OCI-LY7 (cell line): ENCODE measurements around the gene UVRAG. TPM values are rescaled to one million over a fixed set of nuclear protein-coding genes. Genes with fewer than 3 reads are reported as not detected.

Experiments
- BruUV-seq: library from RNA; stranded (reverse); fragments of 400-500 nt; replicated peaks from 2 replicates; lab custom pipeline; 2021; lab: Mats Ljungman, UMichigan
- CTCF ChIA-PET: fragments of 300-600 bp; sonication (Branson Sonifier 250); formaldehyde crosslinking; loops from one replicate; lab custom pipeline; 2022; ENCODE audit warnings: antibody characterized with exemption; ENCODE audit not compliant: unreplicated experiment; lab: Charles Lee
- POLR2A ChIA-PET: fragments of 300-600 bp; sonication (Branson Sonifier 250); formaldehyde crosslinking; loops from one replicate; lab custom pipeline; 2022; ENCODE audit warnings: antibody characterized with exemption; lab: Charles Lee
- DNase-seq: peaks from one replicate; pipeline ENCODE4 v3.0.0-alpha.2; 2015; ENCODE audit warnings: low spot score
- H2AFZ ChIP-seq: fragments of 200-600 bp; sonication (generic), shearing (Covaris generic); 2 replicates; pipeline ENCODE4 v1.6.1; 2014; ENCODE audit warnings: mild to moderate bottlenecking, antibody characterized with exemption, low read length, moderate library complexity
- H3K27ac ChIP-seq: fragments of 200-600 bp; sonication (generic); 2 replicates; pipeline ENCODE4 v1.5.1; 2014; ENCODE audit warnings: mixed run types, low read depth, mild to moderate bottlenecking, moderate library complexity, low read length, inconsistent platforms; ENCODE audit not compliant: poor library complexity, severe bottlenecking
- H3K36me3 ChIP-seq: fragments of 200-600 bp; sonication (generic); 2 replicates; pipeline ENCODE4 v1.6.1; 2014; ENCODE audit warnings: mild to moderate bottlenecking, antibody characterized with exemption, low read length, moderate library complexity, mixed read lengths; ENCODE audit not compliant: insufficient read depth
- H3K4me1 ChIP-seq: fragments of 200-600 bp; sonication (generic); 2 replicates; pipeline ENCODE4 v1.5.1; 2014; ENCODE audit warnings: mild to moderate bottlenecking, low read length; ENCODE audit not compliant: insufficient read depth, poor library complexity, severe bottlenecking
- H3K4me2 ChIP-seq: fragments of 200-600 bp; sonication (generic); 2 replicates; pipeline ENCODE4 v1.6.1; 2014; ENCODE audit warnings: mild to moderate bottlenecking, low read length
- H3K4me3 ChIP-seq: fragments of 200-600 bp; sonication (generic); 2 replicates; pipeline ENCODE4 v1.5.1; 2014; ENCODE audit warnings: mild to moderate bottlenecking, low read depth, low read length; ENCODE audit not compliant: poor library complexity, severe bottlenecking
- H3K79me2 ChIP-seq: fragments of 200-600 bp; sonication (generic); 2 replicates; pipeline ENCODE4 v1.6.1; 2016; ENCODE audit warnings: low read depth, mild to moderate bottlenecking, low read length, moderate library complexity, mixed read lengths; ENCODE audit not compliant: insufficient read depth
- H3K9me2 ChIP-seq: fragments of 200-600 bp; sonication (generic); 2 replicates; pipeline ENCODE4 v1.6.1; 2016; ENCODE audit warnings: mild to moderate bottlenecking, low read length, mixed read lengths; ENCODE audit not compliant: insufficient read depth
- H3K9me3 ChIP-seq: fragments of 200-600 bp; sonication (generic); 2 replicates; pipeline ENCODE4 v1.6.1; 2014; ENCODE audit warnings: mild to moderate bottlenecking, mixed run types, low read length, mixed read lengths
- H4K20me1 ChIP-seq: fragments of 200-600 bp; sonication (generic); 2 replicates; pipeline ENCODE4 v1.6.1; 2014; ENCODE audit warnings: mild to moderate bottlenecking, antibody characterized with exemption, low read length, moderate library complexity, mixed read lengths; ENCODE audit not compliant: insufficient read depth
- CTCF ChIP-seq: fragments of 200-600 bp; sonication (generic); conservative IDR thresholded peaks from 2 replicates; pipeline ENCODE4 v1.5.1; 2014; ENCODE audit warnings: mild to moderate bottlenecking, antibody characterized with exemption, low read length, moderate library complexity, mixed read lengths
- EZH2phosphoT487 ChIP-seq: fragments of 200-600 bp; sonication (generic); IDR thresholded peaks from 2 replicates; pipeline ENCODE4 v1.6.1; 2018; ENCODE audit warnings: low read depth, borderline replicate concordance, mild to moderate bottlenecking, mixed run types, antibody characterized with exemption, low read length, moderate library complexity, mixed read lengths
- intact Hi-C: fragments of 100-400 bp; cut with micrococcal nuclease; formaldehyde crosslinking; loops from one replicate; pipeline ENCODE4 v1.10.0; 2022; ENCODE audit not compliant: unreplicated experiment
- total RNA-seq, 2 experiments: library from RNA; depleted of rRNA in 1 of 2; stranded (reverse); fragments of >200 nt in 1 of 2; shearing (Covaris generic) in 1 of 2; gene quantifications; 2 replicates each; pipeline ENCODE4 v1.2.3, GENCODE V29; 2014 to 2022

Gene UVRAG
- total RNA-seq, 2 experiments from 2014 or later = 43.7 to 73.3 TPM

- Histone ChIP-seq H2AFZ (no peak overlapping the region), H3K9me3 (peaks cover 9% of the 10 kb centered on the region; the same call in 1 of the 2 replicates), H3K36me3 (peaks cover 29% of the 10 kb centered on the region), H4K20me1 (no peaks in the 10 kb centered on the region), H3K9me2 (no peaks in the 10 kb centered on the region), H3K79me2 (no peaks in the 10 kb centered on the region), H3K4me2 (no peak overlapping the region), H3K4me1 (no peaks in the 10 kb centered on the region), H3K27ac (no peak overlapping the region), H3K4me3 (no peak overlapping the region)
- no peak for DNase-seq
- no TSS peak for BruUV-seq
- CTCF ChIA-PET = no interaction called here
- TF ChIP-seq EZH2phosphoT487 (no peak), CTCF (no peak)
- POLR2A ChIA-PET = interaction anchor here (0.9 to 1.7 kb wide), 4 partner anchors 12 to 182 kb away, joined by 3 to 4 read pairs (median 4); no protein-coding TSS in a partner anchor
- intact Hi-C loops = no loop called here
These were observed 275.8 kb downstream of the UVRAG start for GRCh38 chr11:76090821-76091220.

GRCh38 chr11:76094740-76095139, 279.7 kb downstream of the UVRAG start:
- Histone ChIP-seq H3K4me3 (no peak overlapping the region), H3K36me3 (peaks cover 20% of the 10 kb centered on the region), H3K4me1 (no peaks in the 10 kb centered on the region), H3K9me3 (peaks cover 9% of the 10 kb centered on the region; the same call in 1 of the 2 replicates), H3K27ac (no peak overlapping the region), H3K4me2 (no peak overlapping the region), H3K79me2 (no peaks in the 10 kb centered on the region), H3K9me2 (no peaks in the 10 kb centered on the region), H2AFZ (no peak overlapping the region), H4K20me1 (no peaks in the 10 kb centered on the region)
- no peak for TF ChIP-seq EZH2phosphoT487
- no peak for TF ChIP-seq CTCF
- intact Hi-C loops = no loop called here
- no TSS peak for BruUV-seq
- POLR2A ChIA-PET = interaction anchor here (0.7 to 1.2 kb wide), 3 partner anchors 14 to 29 kb away, joined by 3 to 4 read pairs (median 3); no protein-coding TSS in a partner anchor
- no peak for DNase-seq
- CTCF ChIA-PET = no interaction called here

GRCh38 chr11:76095891-76096290, 280.9 kb downstream of the UVRAG start:
- no peak for DNase-seq
- H3K4me3 ChIP-seq = no peak overlapping the region
- no peak for TF ChIP-seq EZH2phosphoT487
- TF ChIP-seq CTCF = no peak
- no peak overlapping the region for H2AFZ ChIP-seq
- H4K20me1 ChIP-seq = no peaks in the 10 kb centered on the region
- peaks cover 21% of the 10 kb centered on the region for H3K36me3 ChIP-seq
- H3K4me1 ChIP-seq = no peaks in the 10 kb centered on the region
- H3K27ac ChIP-seq = no peak overlapping the region
- no peaks in the 10 kb centered on the region for H3K79me2 ChIP-seq
- H3K9me3 ChIP-seq = peaks cover 8% of the 10 kb centered on the region; the same call in 1 of the 2 replicates
- no peaks in the 10 kb centered on the region for H3K9me2 ChIP-seq
- POLR2A ChIA-PET = interaction anchor here (1.0 to 1.4 kb wide), 4 partner anchors 12 to 144 kb away, joined by 3 to 4 read pairs (median 3); no protein-coding TSS in a partner anchor
- BruUV-seq = no TSS peak
- CTCF ChIA-PET = no interaction called here
- intact Hi-C loops = no loop called here
- H3K4me2 ChIP-seq = no peak overlapping the region
